MM.1S (cell line): ENCODE data around the gene TANC1.

Source experiments
- EZH2 ChIP-seq: fragments of 300-600 bp; sonication (generic); optimal IDR thresholded peaks from 2 replicates; pipeline ENCODE3; 2017; ENCODE audit warnings: low read depth, mild to moderate bottlenecking, antibody characterized with exemption, low read length, mixed read lengths
- TF ChIP-seq, protein P1 (sequence below): fragments of 300-600 bp; sonication (generic); IDR thresholded peaks from 2 replicates; pipeline ENCODE4 v1.5.1; 2016; ENCODE audit warnings: antibody characterized with exemption, low read length, mixed read lengths

DNA sequence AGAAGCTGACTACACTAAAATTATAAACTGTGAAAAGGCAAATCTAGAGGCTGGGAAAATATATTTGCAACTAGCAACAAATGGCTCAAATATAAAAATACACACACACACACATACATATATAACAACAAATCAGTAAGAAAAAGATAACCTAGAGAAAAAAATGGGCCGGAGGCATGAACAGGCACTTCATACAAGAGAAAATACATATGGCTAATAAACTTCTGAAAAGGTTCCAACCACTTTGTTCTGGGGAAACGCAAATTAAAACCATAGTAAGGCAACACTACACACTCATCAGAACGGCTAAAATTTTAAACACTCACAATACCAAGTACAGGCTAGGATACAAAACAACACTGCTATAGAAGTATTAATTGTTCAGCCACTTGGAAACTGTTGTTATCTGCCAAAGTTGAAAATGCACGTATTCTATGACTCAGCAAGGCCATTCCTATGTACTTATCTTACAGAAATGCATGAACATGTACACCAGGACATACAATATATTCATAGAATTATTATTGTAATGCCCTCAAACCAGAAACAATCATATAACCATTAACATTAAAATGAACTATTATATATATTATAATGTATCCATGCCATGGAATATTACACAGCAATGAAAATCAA, 302.4 kb downstream of the TANC1 start:
- TF ChIP-seq, protein P1, sequence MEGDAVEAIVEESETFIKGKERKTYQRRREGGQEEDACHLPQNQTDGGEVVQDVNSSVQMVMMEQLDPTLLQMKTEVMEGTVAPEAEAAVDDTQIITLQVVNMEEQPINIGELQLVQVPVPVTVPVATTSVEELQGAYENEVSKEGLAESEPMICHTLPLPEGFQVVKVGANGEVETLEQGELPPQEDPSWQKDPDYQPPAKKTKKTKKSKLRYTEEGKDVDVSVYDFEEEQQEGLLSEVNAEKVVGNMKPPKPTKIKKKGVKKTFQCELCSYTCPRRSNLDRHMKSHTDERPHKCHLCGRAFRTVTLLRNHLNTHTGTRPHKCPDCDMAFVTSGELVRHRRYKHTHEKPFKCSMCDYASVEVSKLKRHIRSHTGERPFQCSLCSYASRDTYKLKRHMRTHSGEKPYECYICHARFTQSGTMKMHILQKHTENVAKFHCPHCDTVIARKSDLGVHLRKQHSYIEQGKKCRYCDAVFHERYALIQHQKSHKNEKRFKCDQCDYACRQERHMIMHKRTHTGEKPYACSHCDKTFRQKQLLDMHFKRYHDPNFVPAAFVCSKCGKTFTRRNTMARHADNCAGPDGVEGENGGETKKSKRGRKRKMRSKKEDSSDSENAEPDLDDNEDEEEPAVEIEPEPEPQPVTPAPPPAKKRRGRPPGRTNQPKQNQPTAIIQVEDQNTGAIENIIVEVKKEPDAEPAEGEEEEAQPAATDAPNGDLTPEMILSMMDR: no peak
- no peak for TF ChIP-seq EZH2
